HepG2 (cell line): ENCODE measurements around the gene L3MBTL3. TPM values are rescaled to one million over a fixed set of nuclear protein-coding genes. Genes with fewer than 3 reads are reported as not detected.
A peak's percentile ranks its signal among the peaks of the same experiment; 100 is the strongest.

Source experiments
- AGO1 ChIP-seq: fragments of 200-400 bp; formaldehyde crosslinking; IDR thresholded peaks from 2 replicates; pipeline ENCODE4 v1.6.1; 2017; ENCODE audit warnings: mild to moderate bottlenecking, low read depth, low read length, moderate library complexity; ENCODE audit not compliant: poor library complexity, severe bottlenecking
- HES4 ChIP-seq: sonication (generic); formaldehyde crosslinking; IDR thresholded peaks from 2 replicates; pipeline ENCODE4 v1.9.0; 2021; ENCODE audit warnings: mild to moderate bottlenecking, missing genetic modification reagents, borderline replicate concordance
- HOXA3 ChIP-seq: sonication (generic); formaldehyde crosslinking; IDR thresholded peaks from 2 replicates; pipeline ENCODE4 v1.5.0; 2020; ENCODE audit warnings: missing genetic modification reagents
- IKZF1 ChIP-seq: fragments of 450-650 bp; IDR thresholded peaks from 2 replicates; pipeline ENCODE4 v1.7.1; 2016
- KLF6 ChIP-seq: IDR thresholded peaks from 2 replicates; pipeline ENCODE4 v1.8.0; 2016; ENCODE audit warnings: missing biosample characterization, missing genetic modification reagents
- MAX ChIP-seq: IDR thresholded peaks from 2 replicates; pipeline ENCODE4 v1.6.1; 2012; ENCODE audit warnings: inconsistent platforms
- MED8 ChIP-seq: sonication (generic); formaldehyde crosslinking; IDR thresholded peaks from 2 replicates; pipeline ENCODE4 v1.8.1; 2023; ENCODE audit warnings: mild to moderate bottlenecking, missing genetic modification reagents; ENCODE audit not compliant: insufficient replicate concordance
- RBM39 ChIP-seq: fragments of 200-400 bp; formaldehyde crosslinking; IDR thresholded peaks from one replicate; pipeline ENCODE4 v1.6.1; 2018; ENCODE audit warnings: antibody characterized with exemption, mild to moderate bottlenecking, low read depth, low read length; ENCODE audit not compliant: poor library complexity, severe bottlenecking
- SALL1 ChIP-seq: sonication (generic); formaldehyde crosslinking; IDR thresholded peaks from 2 replicates; pipeline ENCODE4 v1.8.0; 2022; ENCODE audit warnings: mild to moderate bottlenecking, missing genetic modification reagents
- SKI ChIP-seq: fragments of 450-650 bp; IDR thresholded peaks from one replicate; pipeline ENCODE4 v1.6.1; 2018; ENCODE audit warnings: mild to moderate bottlenecking; ENCODE audit not compliant: partially characterized antibody
- SNAPC4 ChIP-seq: sonication (generic); formaldehyde crosslinking; IDR thresholded peaks from 2 replicates; pipeline ENCODE4 v1.4.0; 2020; ENCODE audit warnings: mild to moderate bottlenecking, missing genetic modification reagents
- SPEN ChIP-seq: sonication (generic); formaldehyde crosslinking; IDR thresholded peaks from 2 replicates; pipeline ENCODE4 v1.5.1; 2020; ENCODE audit warnings: low read depth, mild to moderate bottlenecking, missing genetic modification reagents
- THAP8 ChIP-seq: sonication (generic); formaldehyde crosslinking; IDR thresholded peaks from 2 replicates; pipeline ENCODE4 v1.5.1; 2020; ENCODE audit warnings: missing genetic modification reagents, mild to moderate bottlenecking, borderline replicate concordance
- TSC22D2 ChIP-seq: sonication (generic); formaldehyde crosslinking; IDR thresholded peaks from 2 replicates; pipeline ENCODE4 v1.5.1; 2020; ENCODE audit warnings: missing genetic modification reagents, mild to moderate bottlenecking, borderline replicate concordance
- ZBTB26 ChIP-seq: IDR thresholded peaks from 2 replicates; pipeline ENCODE4 v1.6.1; 2016; ENCODE audit warnings: missing compliant biosample characterization, missing genetic modification reagents, borderline replicate concordance
- ZC3H4 ChIP-seq: sonication (generic); formaldehyde crosslinking; IDR thresholded peaks from 2 replicates; pipeline ENCODE4 v1.4.0; 2020; ENCODE audit warnings: missing genetic modification reagents, borderline replicate concordance
- ZNF367 ChIP-seq: sonication (generic); formaldehyde crosslinking; IDR thresholded peaks from 2 replicates; pipeline ENCODE4 v1.4.0; 2020; ENCODE audit warnings: missing genetic modification reagents, borderline replicate concordance
- ZNF562 ChIP-seq: sonication (generic); formaldehyde crosslinking; IDR thresholded peaks from 2 replicates; pipeline ENCODE4 v1.8.0; 2022; ENCODE audit warnings: missing genetic modification reagents, borderline replicate concordance
- ZNF710 ChIP-seq: sonication (generic); formaldehyde crosslinking; IDR thresholded peaks from 2 replicates; pipeline ENCODE4 v1.5.0; 2020; ENCODE audit warnings: mild to moderate bottlenecking, missing genetic modification reagents, borderline replicate concordance
- polyA plus RNA-seq, 8 experiments: library from polyadenylated mRNA; depleted of rRNA in 3 of 8; stranded (reverse) in 7 of 8; unstranded in 1 of 8; fragments of >200 nt; fragmentation: Illumina TruSeq in 4 of 8; extraction: Trizol in 4 of 8; gene quantifications; 2 replicates each; pipeline versions ENCODE4 v1.2.1 to v1.2.3, GENCODE V29; 2011 to 2016; ENCODE audit warnings: low read depth in 4 of 8, missing spikeins in 1 of 8, mixed read lengths in 1 of 8; ENCODE audit not compliant: insufficient read depth in 1 of 8
- total RNA-seq, 5 experiments: library from RNA; depleted of rRNA; stranded (reverse); fragments of >200 nt; fragmentation: Illumina TruSeq; extraction: Trizol; gene quantifications; 2 replicates each; pipeline ENCODE4 v1.2.3, GENCODE V29; 2016; ENCODE audit warnings: low read depth in 1 of 5

The L3MBTL3 gene
- total and polyA plus RNA-seq, 2 of the 13 experiments (the other 11 are each of a cell fraction or from before 2014, with no cell fraction given) = 1.5 to 2.5 TPM

- no peak for TF ChIP-seq ZBTB26 (CRISPR knock-in tag)
- TF ChIP-seq HOXA3 = no peak
- TF ChIP-seq SNAPC4 (CRISPR knock-in tag) = no peak
- TF ChIP-seq HES4 (CRISPR knock-in tag) = 0 out of 2 replicates have a peak, but pooled peaks have one; percentile 10
- 0 out of 2 replicates have a peak, but pooled peaks have one; percentile 47 for TF ChIP-seq ZNF710 (CRISPR knock-in tag)
- TF ChIP-seq RBM39 = peak; percentile 11
- no peak for TF ChIP-seq KLF6
- no peak for TF ChIP-seq SKI
- peak; percentile 7 for TF ChIP-seq AGO1
- TF ChIP-seq IKZF1 = no peak
- TF ChIP-seq ZNF562 (CRISPR knock-in tag) = no peak
- no peak for TF ChIP-seq MAX
- no peak for TF ChIP-seq MED8 (CRISPR knock-in tag)
- TF ChIP-seq SPEN (CRISPR knock-in tag) = no peak
- TF ChIP-seq SALL1 = no peak
- no peak for TF ChIP-seq ZNF367 (CRISPR knock-in tag)
- TF ChIP-seq THAP8 (CRISPR knock-in tag) = no peak
- no peak for TF ChIP-seq ZC3H4 (CRISPR knock-in tag)
- 0 out of 2 replicates have a peak, but pooled peaks have one; percentile 7 for TF ChIP-seq TSC22D2 (CRISPR knock-in tag)
Observed at GRCh38 chr6:130018744-130019325, 454 bp downstream of the L3MBTL3 start (continued).
